HG03025 (cell line): Measurements from ENCODE around the gene SPNS3.

Source experiments
- ATAC-seq: cut with Tn5 transposase; IDR thresholded peaks from one replicate; pipeline ENCODE4 v1.9.1; 2021; ENCODE audit warnings: mild to moderate bottlenecking, moderate library complexity; ENCODE audit not compliant: unreplicated experiment, low FRiP score

The SPNS3 gene

GRCh38 chr17:4426499-4427208, 7.1 kb upstream of the SPNS3 start:
- ATAC-seq, result no peak

- ATAC-seq, result no peak
These were observed 6.2 kb upstream of the SPNS3 start for GRCh38 chr17:4427505-4427904.

GRCh38 chr17:4436381-4436780, 2.6 kb downstream of the SPNS3 start:
- no peak for ATAC-seq

GRCh38 chr17:4436846-4437245, 3.1 kb downstream of the SPNS3 start:
- ATAC-seq, result no peak

- no peak for ATAC-seq
These were observed 4.6 kb downstream of the SPNS3 start for GRCh38 chr17:4438162-4438944.

- ATAC-seq, result no peak
These were observed 6.3 kb downstream of the SPNS3 start for GRCh38 chr17:4440021-4440420.

GRCh38 chr17:4440690-4441686, 7.2 kb downstream of the SPNS3 start:
- ATAC-seq, result no peak

- no peak for ATAC-seq
These were observed 8.8 kb downstream of the SPNS3 start for GRCh38 chr17:4442582-4442981.

- ATAC-seq, result no peak
These were observed 9.7 kb downstream of the SPNS3 start for GRCh38 chr17:4443476-4443875.

- no peak for ATAC-seq
These were observed 11.2 kb downstream of the SPNS3 start for GRCh38 chr17:4444782-4445473.

- no peak for ATAC-seq
These were observed 12.0 kb downstream of the SPNS3 start for GRCh38 chr17:4445731-4446130.

GRCh38 chr17:4446326-4447071, 12.8 kb downstream of the SPNS3 start:
- ATAC-seq, result no peak

- no peak for ATAC-seq
These were observed 14.6 kb downstream of the SPNS3 start for GRCh38 chr17:4448197-4448980.

- ATAC-seq, result no peak
These were observed 16.0 kb downstream of the SPNS3 start for GRCh38 chr17:4449736-4450135.

GRCh38 chr17:4450710-4451316, 17.1 kb downstream of the SPNS3 start:
- no peak for ATAC-seq

- no peak for ATAC-seq
These were observed 20.3 kb downstream of the SPNS3 start for GRCh38 chr17:4453812-4454591.

GRCh38 chr17:4460661-4461060, 26.9 kb downstream of the SPNS3 start:
- no peak for ATAC-seq
